HCT116 (cell line): ENCODE results near the gene PREP. TPM values are rescaled to one million over a fixed set of nuclear protein-coding genes. Genes with fewer than 3 reads are reported as not detected.

Experiments
- ATAC-seq: fragments of 200-7000 bp; cut with Tn5 transposase; 2 replicates; pipeline ENCODE4 v1.9.1; 2020; ENCODE audit warnings: mild to moderate bottlenecking, moderate library complexity
- BruUV-seq: library from RNA; stranded (reverse); fragments of 400-500 nt; replicated peaks from 2 replicates; lab custom pipeline; 2021; lab: Mats Ljungman, UMichigan
- CTCF ChIA-PET: fragments of 300-600 bp; sonication (Branson Sonifier 250); formaldehyde crosslinking; loops from one replicate; lab custom pipeline; 2021; ENCODE audit warnings: antibody characterized with exemption; lab: Charles Lee
- POLR2A ChIA-PET: fragments of 300-600, 350-600 bp; sonication (Branson Sonifier 250); formaldehyde crosslinking; loops from one replicate; lab custom pipeline; 2021; ENCODE audit warnings: antibody characterized with exemption; lab: Charles Lee
- RAD21 ChIA-PET, 2 experiments: fragments of 300-600 bp; sonication (Branson Sonifier 250); formaldehyde crosslinking; loops; one replicate each; lab custom pipeline; 2023; ENCODE audit warnings: low total read pairs in 2 of 2; ENCODE audit not compliant: uncharacterized antibody in 2 of 2, unreplicated experiment in 2 of 2, low non-redundant PET in 1 of 2; lab: Charles Lee
- DNase-seq: peaks from one replicate; pipeline ENCODE4 v3.0.0-alpha.2; 2010; ENCODE audit warnings: low read depth, low spot score
- H2AFZ ChIP-seq: fragments of 200-600 bp; shearing (Covaris generic), sonication (generic); 2 replicates; pipeline ENCODE4 v1.6.1; 2017; ENCODE audit warnings: low read depth, mixed run types, mixed read lengths, antibody characterized with exemption, low read length; ENCODE audit not compliant: poor library complexity, severe bottlenecking
- H3K27ac ChIP-seq: 2 replicates; pipeline ENCODE4 v1.5.1; 2012; ENCODE audit warnings: low read depth, low read length
- H3K27me3 ChIP-seq: fragments of 200-600 bp; sonication (generic); 2 replicates; pipeline ENCODE4 v1.6.1; 2016; ENCODE audit warnings: mixed run types, low read length, mixed read lengths; ENCODE audit not compliant: insufficient read depth
- H3K36me3 ChIP-seq, 2 experiments: fragments of 200-500 bp in 1 of 2; fragments of 200-600 bp in 1 of 2; sonication (Bioruptor generic) in 1 of 2; sonication (generic) in 1 of 2; 2 replicates each; pipeline versions ENCODE4 v1.5.1 to v1.6.1; 2014 to 2016; ENCODE audit warnings: low read length in 2 of 2, inconsistent platforms in 1 of 2, mixed read lengths in 1 of 2, mixed run types in 1 of 2; ENCODE audit not compliant: insufficient read depth in 2 of 2, control insufficient read depth in 1 of 2
- H3K4me1 ChIP-seq, 2 experiments: fragments of 200-600 bp in 1 of 2; sonication (generic) in 1 of 2; 2 replicates each; pipeline versions ENCODE4 v1.5.1 to v1.6.1; 2012 to 2017; ENCODE audit warnings: low read length in 2 of 2, inconsistent platforms in 1 of 2, mild to moderate bottlenecking in 1 of 2, mixed read lengths in 1 of 2, mixed run types in 1 of 2, moderate library complexity in 1 of 2; ENCODE audit not compliant: insufficient read depth in 2 of 2, control insufficient read depth in 1 of 2
- H3K4me2 ChIP-seq: fragments of 200-600 bp; sonication (generic); 2 replicates; pipeline ENCODE4 v1.6.1; 2017; ENCODE audit warnings: mixed run types, low read length, mixed read lengths
- H3K4me3 ChIP-seq, 2 experiments: fragments of 200-600 bp in 1 of 2; sonication (generic) in 1 of 2; replicated peaks in 1 of 2; 2 replicates each; pipeline ENCODE4 v1.5.1; 2011 to 2016; ENCODE audit warnings: low read length in 2 of 2, control low read depth in 1 of 2, low read depth in 1 of 2, mild to moderate bottlenecking in 1 of 2, mixed read lengths in 1 of 2, mixed run types in 1 of 2
- H3K79me2 ChIP-seq: fragments of 200-600 bp; sonication (generic); 2 replicates; pipeline ENCODE4 v1.6.1; 2017; ENCODE audit warnings: mild to moderate bottlenecking, mixed run types, low read length, moderate library complexity, mixed read lengths; ENCODE audit not compliant: insufficient read depth
- H3K9ac ChIP-seq: fragments of 200-600 bp; sonication (generic); 2 replicates; pipeline ENCODE4 v1.6.1; 2016; ENCODE audit warnings: low read length, mixed read lengths
- H3K9me2 ChIP-seq: fragments of 200-600 bp; sonication (generic), shearing (Covaris generic); 2 replicates; pipeline ENCODE4 v1.6.1; 2017; ENCODE audit warnings: mixed run types, mild to moderate bottlenecking, moderate library complexity; ENCODE audit not compliant: insufficient read depth
- H3K9me3 ChIP-seq, 2 experiments: fragments of 200-500 bp in 1 of 2; fragments of 200-600 bp in 1 of 2; sonication (Bioruptor generic) in 1 of 2; sonication (generic) in 1 of 2; 2 replicates each; pipeline ENCODE4 v1.6.1; 2014 to 2017; ENCODE audit warnings: low read length in 2 of 2, mixed read lengths in 2 of 2, inconsistent platforms in 1 of 2, low read depth in 1 of 2, mild to moderate bottlenecking in 1 of 2, mixed run types in 1 of 2, moderate library complexity in 1 of 2; ENCODE audit not compliant: control insufficient read depth in 1 of 2, insufficient read depth in 1 of 2
- H4K20me1 ChIP-seq: fragments of 200-600 bp; sonication (generic), shearing (Covaris generic); 2 replicates; pipeline ENCODE4 v1.6.1; 2017; ENCODE audit warnings: mixed run types, mild to moderate bottlenecking, moderate library complexity; ENCODE audit not compliant: insufficient read depth
- CBX3 ChIP-seq: IDR thresholded peaks from 2 replicates; pipeline ENCODE4 v1.6.1; 2012; ENCODE audit warnings: low read depth
- EGR1 ChIP-seq: IDR thresholded peaks from 2 replicates; pipeline ENCODE4 v1.6.1; 2012; ENCODE audit warnings: low read depth
- EZH2 ChIP-seq: fragments of 200-600 bp; sonication (generic); IDR thresholded peaks from 2 replicates; pipeline ENCODE4 v1.6.1; 2017; ENCODE audit warnings: antibody characterized with exemption, mixed run types
- POLR2AphosphoS5 ChIP-seq: IDR thresholded peaks from 2 replicates; pipeline ENCODE4 v1.6.1; 2011; ENCODE audit warnings: mild to moderate bottlenecking, low read depth, low read length, moderate library complexity
- RAD21 ChIP-seq: IDR thresholded peaks from 2 replicates; pipeline ENCODE4 v1.6.1; 2012; ENCODE audit warnings: low read depth, mild to moderate bottlenecking
- SIN3A ChIP-seq: IDR thresholded peaks from 2 replicates; pipeline ENCODE4 v1.6.1; 2012; ENCODE audit warnings: low read depth
- SP1 ChIP-seq: IDR thresholded peaks from 2 replicates; pipeline ENCODE4 v1.6.1; 2012; ENCODE audit warnings: low read depth
- TCF7L2 ChIP-seq: IDR thresholded peaks from 2 replicates; pipeline ENCODE4 v1.7.0; 2011; ENCODE audit warnings: borderline replicate concordance, inconsistent platforms; ENCODE audit not compliant: insufficient read depth, insufficient read length; ENCODE audit errors: extremely low read depth
- YY1 ChIP-seq: IDR thresholded peaks from 2 replicates; pipeline ENCODE4 v1.6.1; 2011; ENCODE audit warnings: low read length, low read depth, moderate library complexity, mild to moderate bottlenecking; ENCODE audit not compliant: insufficient replicate concordance; ENCODE audit errors: extremely low read depth
- ZFX ChIP-seq: fragments of 450-650 bp; IDR thresholded peaks from 2 replicates; pipeline ENCODE4 v1.6.1; 2017
- intact Hi-C: fragments of 100-400 bp; cut with micrococcal nuclease; formaldehyde crosslinking; loops from 2 replicates; pipeline ENCODE4 v1.10.0; 2022
- total RNA-seq: library from RNA; stranded (reverse); gene quantifications from one replicate; pipeline ENCODE4 v1.2.1, GENCODE V29; 2021; ENCODE audit not compliant: unreplicated experiment
- TF ChIP-seq, protein P1 (sequence below), 3 experiments: fragments of 200-600 bp in 1 of 3; sonication (generic) in 1 of 3; IDR thresholded peaks in 2 of 3; conservative IDR thresholded peaks in 1 of 3; 2 replicates each; pipeline ENCODE4 v1.5.1; 2012 to 2017; ENCODE audit warnings: low read depth in 2 of 3, low read length in 2 of 3, antibody characterized with exemption in 1 of 3, borderline replicate concordance in 1 of 3, control low read depth in 1 of 3, mild to moderate bottlenecking in 1 of 3, mixed read lengths in 1 of 3, mixed run types in 1 of 3, moderate library complexity in 1 of 3; ENCODE audit not compliant: insufficient read depth in 1 of 3

PREP gene
- total RNA-seq, 1 experiment from 2014 or later, result 53.5 TPM

DNA sequence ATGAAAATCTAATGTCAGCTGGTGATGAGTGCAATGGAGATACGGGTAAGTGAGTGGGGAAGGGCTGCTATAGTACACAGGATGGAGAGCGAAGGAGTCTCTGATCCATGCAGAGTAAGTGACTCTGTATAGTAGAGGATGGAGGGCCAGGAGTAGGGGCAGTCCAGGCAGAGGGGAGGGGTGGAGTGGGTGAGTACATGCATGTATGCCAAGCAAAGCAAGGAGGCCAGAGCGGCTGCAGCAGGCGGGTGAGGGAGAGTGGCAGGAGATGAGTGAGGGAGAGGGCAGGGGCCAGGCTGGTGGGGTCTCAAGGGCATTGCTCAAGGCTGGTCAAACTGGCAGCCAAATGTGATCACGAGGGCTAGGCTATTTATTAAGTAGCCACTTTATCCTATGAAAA, 94.0 kb downstream of the PREP start:
- TF ChIP-seq EZH2, result no peak
- TF ChIP-seq POLR2AphosphoS5, result no peak
- TF ChIP-seq SIN3A, result no peak
- TF ChIP-seq SP1, result no peak
- TF ChIP-seq, protein P1, sequence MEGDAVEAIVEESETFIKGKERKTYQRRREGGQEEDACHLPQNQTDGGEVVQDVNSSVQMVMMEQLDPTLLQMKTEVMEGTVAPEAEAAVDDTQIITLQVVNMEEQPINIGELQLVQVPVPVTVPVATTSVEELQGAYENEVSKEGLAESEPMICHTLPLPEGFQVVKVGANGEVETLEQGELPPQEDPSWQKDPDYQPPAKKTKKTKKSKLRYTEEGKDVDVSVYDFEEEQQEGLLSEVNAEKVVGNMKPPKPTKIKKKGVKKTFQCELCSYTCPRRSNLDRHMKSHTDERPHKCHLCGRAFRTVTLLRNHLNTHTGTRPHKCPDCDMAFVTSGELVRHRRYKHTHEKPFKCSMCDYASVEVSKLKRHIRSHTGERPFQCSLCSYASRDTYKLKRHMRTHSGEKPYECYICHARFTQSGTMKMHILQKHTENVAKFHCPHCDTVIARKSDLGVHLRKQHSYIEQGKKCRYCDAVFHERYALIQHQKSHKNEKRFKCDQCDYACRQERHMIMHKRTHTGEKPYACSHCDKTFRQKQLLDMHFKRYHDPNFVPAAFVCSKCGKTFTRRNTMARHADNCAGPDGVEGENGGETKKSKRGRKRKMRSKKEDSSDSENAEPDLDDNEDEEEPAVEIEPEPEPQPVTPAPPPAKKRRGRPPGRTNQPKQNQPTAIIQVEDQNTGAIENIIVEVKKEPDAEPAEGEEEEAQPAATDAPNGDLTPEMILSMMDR (IDR thresholded peaks at IDR 0.05 in 2 of 3, conservative IDR thresholded peaks at IDR 0.05 in 1 of 3; ENCODE audit: borderline replicate concordance in 1 of 3, insufficient read depth in 1 of 3, low read depth in 2 of 3, low read length in 2 of 3), result no peak
- TF ChIP-seq RAD21, result no peak
- TF ChIP-seq CBX3, result no peak
- TF ChIP-seq ZFX, result no peak
- no peak for TF ChIP-seq EGR1
- no peak for TF ChIP-seq TCF7L2
- no peak for TF ChIP-seq YY1
- no peak overlapping the region for H3K27ac ChIP-seq
- no peak overlapping the region for H2AFZ ChIP-seq
- no peak overlapping the region for H3K4me3 ChIP-seq
- CTCF ChIA-PET, result no interaction called here
- H3K4me2 ChIP-seq, result no peak overlapping the region
- H3K36me3 ChIP-seq, result no peaks in the 10 kb centered on the region
- H3K9ac ChIP-seq, result no peak overlapping the region
- intact Hi-C loops, result no loop called here
- ATAC-seq, result no peak
- BruUV-seq, result no TSS peak
- H3K9me2 ChIP-seq, result no peaks in the 10 kb centered on the region
- RAD21 ChIA-PET, result no interaction called here
- no peaks in the 10 kb centered on the region for H3K4me1 ChIP-seq
- no peaks in the 10 kb centered on the region for H3K9me3 ChIP-seq
- POLR2A ChIA-PET, result no interaction called here
- no peaks in the 10 kb centered on the region for H4K20me1 ChIP-seq
- H3K79me2 ChIP-seq, result no peaks in the 10 kb centered on the region
- DNase-seq, result no peak
- H3K27me3 ChIP-seq, result no peaks in the 10 kb centered on the region
